Stomach (tissue), 9 donors: ENCODE results near the gene NCKAP5. TPM values are rescaled to one million over a fixed set of nuclear protein-coding genes. Genes with fewer than 3 reads are reported as not detected.

Experiments used
- DNase-seq, 2 donors: peaks; one replicate each; pipeline versions ENCODE4 v3.0.0 to v3.0.0-alpha.2; 2013 to 2019
- H3K27ac ChIP-seq, 5 donors: fragments of 200-600 bp in 4 of 5; sonication (generic) in 4 of 5; one replicate each; pipeline ENCODE4 v1.5.1; 2013 to 2019; ENCODE audit warnings: mild to moderate bottlenecking in 1 of 5, moderate library complexity in 1 of 5
- H3K27me3 ChIP-seq, 3 donors: fragments of 200-600 bp; sonication (generic); one replicate each; pipeline ENCODE4 v1.5.1; 2017 to 2019; ENCODE audit warnings: mixed run types in 1 of 3
- H3K36me3 ChIP-seq, 4 donors: fragments of 200-600 bp; sonication (generic); 1 replicate in 3 of 4; 2 replicates in 1 of 4; pipeline ENCODE4 v1.5.1; 2016 to 2019
- H3K4me1 ChIP-seq, 4 donors: fragments of 200-600 bp; sonication (generic); one replicate each; pipeline ENCODE4 v1.5.1; 2016 to 2019
- H3K4me3 ChIP-seq, 4 donors: fragments of 200-600 bp; sonication (generic) in 3 of 4; one replicate each; pipeline ENCODE4 v1.5.1; 2016 to 2019; ENCODE audit warnings: mild to moderate bottlenecking in 1 of 4
- H3K9me3 ChIP-seq, 4 donors: fragments of 200-600 bp; sonication (generic); one replicate each; pipeline ENCODE4 v1.5.1; 2016 to 2019
- CTCF ChIP-seq, 7 experiments: fragments of 450-650 bp in 4 of 7; fragments of 200-600 bp in 3 of 7; sonication (generic) in 3 of 7; IDR thresholded peaks; one replicate each; pipeline ENCODE4 v1.5.1; 2016 to 2019; ENCODE audit warnings: antibody characterized with exemption in 7 of 7, control low read depth in 2 of 7, mild to moderate bottlenecking in 1 of 7
- EP300 ChIP-seq: sonication (generic); formaldehyde crosslinking; IDR thresholded peaks from one replicate; pipeline ENCODE4 v1.6.1; 2017; ENCODE audit warnings: antibody characterized with exemption
- POLR2A ChIP-seq, 4 donors: fragments of 450-650 bp; IDR thresholded peaks; one replicate each; pipeline ENCODE4 v1.6.1; 2016; ENCODE audit warnings: antibody characterized with exemption in 4 of 4, control low read depth in 2 of 4, mild to moderate bottlenecking in 1 of 4, moderate library complexity in 1 of 4
- POLR2AphosphoS5 ChIP-seq, 3 donors: sonication (generic); formaldehyde crosslinking; IDR thresholded peaks; one replicate each; pipeline ENCODE4 v1.6.1; 2016; ENCODE audit warnings: antibody characterized with exemption in 3 of 3
- WGBS, 5 donors: extraction: QIAGEN DNeasy Blood & Tissue Kit in 3 of 5; methylation state at CpG; one replicate each; pipeline versions ENCODE4 v1.1.5 to v1.1.7; 2013 to 2018; 5-methylcytosine and 5-hydroxymethylcytosine counted together
- intact Hi-C: fragments of 100-400 bp; cut with DNase I; formaldehyde crosslinking; loops from one replicate; pipeline ENCODE4 v1.15.1; 2023; ENCODE audit warnings: low total_unique reads
- polyA plus RNA-seq, 3 donors: library from polyadenylated mRNA; stranded (reverse); fragments of 200-250 nt; gene quantifications; one replicate each; pipeline ENCODE4 v1.2.3, GENCODE V29; 2013
- total RNA-seq, 5 donors: library from RNA; depleted of rRNA; stranded (reverse); fragments of >200 nt; gene quantifications; one replicate each; pipeline versions ENCODE4 v1.1.0 to v1.2.3, GENCODE V29; 2014 to 2016
- donor health status: healthy with polysubstance abuse.
- donor health status: Bipolar disorder and iron deficiency.
- donor health status: healthy.

Gene NCKAP5
- total and polyA plus RNA-seq, 8 donors, result 0.58 to 8.0 (median 1.6) TPM; not detected in 1

DNA sequence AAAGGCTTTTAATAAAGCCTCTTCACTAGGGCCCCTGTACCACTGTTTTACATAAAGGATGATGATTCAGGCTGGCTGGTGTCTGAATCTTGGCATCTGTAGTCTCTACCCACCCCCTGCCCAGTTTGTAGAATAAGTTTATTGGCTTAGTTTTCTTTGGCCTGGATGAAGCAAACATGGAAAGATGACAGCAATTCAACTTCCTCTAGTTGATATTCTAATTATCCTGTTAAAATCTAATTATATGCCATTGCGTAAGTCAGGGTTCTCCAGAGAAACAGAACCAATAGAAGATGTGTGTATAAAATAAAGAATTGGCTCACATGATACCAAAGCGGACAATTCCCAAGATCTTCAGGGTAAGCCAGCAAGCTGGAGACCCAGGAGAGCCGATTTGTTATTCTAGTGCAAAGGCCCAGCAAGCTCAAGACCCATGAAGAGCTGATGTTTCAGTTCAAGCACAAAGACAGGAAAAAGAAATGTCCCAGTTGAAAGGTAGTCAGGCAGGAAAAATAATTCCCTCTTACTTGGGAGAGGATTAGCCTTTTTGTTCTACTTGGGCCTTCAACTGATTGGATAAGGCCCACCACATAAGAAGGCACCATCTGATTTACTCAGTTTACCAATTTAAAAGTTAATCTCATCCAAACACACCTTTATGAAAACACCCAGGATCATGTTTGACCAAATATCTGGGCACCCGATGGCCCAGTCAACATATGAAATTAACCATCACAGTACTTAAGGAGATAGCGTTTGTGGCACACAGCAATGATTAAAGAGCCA, 815.6 kb downstream of the NCKAP5 start:
- no peak for DNase-seq
- intact Hi-C loops, result no loop called here
- Histone ChIP-seq H3K4me3 (no peak overlapping the region), H3K36me3 (no peaks in the 10 kb centered on the region), H3K27ac (no peak overlapping the region), H3K4me1 (no peaks in the 10 kb centered on the region), H3K27me3 (no peaks in the 10 kb centered on the region), H3K9me3 (no peaks in the 10 kb centered on the region)
- WGBS, 5 donors, result 79 to 94% (median 94%) methylated on average over 5 of the region's 5 CpGs
- TF ChIP-seq POLR2A (IDR thresholded peaks at IDR 0.05) (no peak), POLR2AphosphoS5 (IDR thresholded peaks at IDR 0.05) (no peak), EP300 (no peak), CTCF (IDR thresholded peaks at IDR 0.05) (no peak)

- no peaks in the 10 kb centered on the region for H3K36me3 ChIP-seq
- H3K27me3 ChIP-seq, result no peaks in the 10 kb centered on the region
- no peaks in the 10 kb centered on the region for H3K9me3 ChIP-seq
- no peaks in the 10 kb centered on the region for H3K4me1 ChIP-seq
- DNase-seq, result no peak
- no peak overlapping the region for H3K4me3 ChIP-seq
- intact Hi-C loops, result no loop called here
- H3K27ac ChIP-seq, result no peak overlapping the region
- TF ChIP-seq CTCF (IDR thresholded peaks at IDR 0.05), result no peak
- TF ChIP-seq EP300, result no peak
- TF ChIP-seq POLR2AphosphoS5 (IDR thresholded peaks at IDR 0.05), result no peak
- TF ChIP-seq POLR2A (IDR thresholded peaks at IDR 0.05), result no peak
Observed at GRCh38 chr2:132751836-132752235, 816.4 kb downstream of the NCKAP5 start.

GRCh38 chr2:132750606-132751005, 817.7 kb downstream of the NCKAP5 start:
- no peak for DNase-seq
- TF ChIP-seq EP300 (no peak), POLR2A (IDR thresholded peaks at IDR 0.05) (no peak), POLR2AphosphoS5 (IDR thresholded peaks at IDR 0.05) (no peak), CTCF (IDR thresholded peaks at IDR 0.05) (no peak)
- no peak overlapping the region for H3K27ac ChIP-seq
- H3K4me1 ChIP-seq, result no peaks in the 10 kb centered on the region
- H3K36me3 ChIP-seq, result no peaks in the 10 kb centered on the region
- intact Hi-C loops, result no loop called here
- H3K4me3 ChIP-seq, result no peak overlapping the region
- no peaks in the 10 kb centered on the region for H3K27me3 ChIP-seq
- no peaks in the 10 kb centered on the region for H3K9me3 ChIP-seq

- 56 to 69% (median 64%) methylated on average over 2 of the region's 2 CpGs for WGBS, 5 donors
- Histone ChIP-seq H3K27ac (no peak overlapping the region), H3K4me3 (no peak overlapping the region), H3K9me3 (no peaks in the 10 kb centered on the region), H3K27me3 (no peaks in the 10 kb centered on the region), H3K4me1 (no peaks in the 10 kb centered on the region), H3K36me3 (no peaks in the 10 kb centered on the region)
- TF ChIP-seq EP300 (no peak), CTCF (IDR thresholded peaks at IDR 0.05) (no peak), POLR2A (IDR thresholded peaks at IDR 0.05) (no peak), POLR2AphosphoS5 (IDR thresholded peaks at IDR 0.05) (no peak)
- intact Hi-C loops, result no loop called here
- DNase-seq, result no peak
Observed at GRCh38 chr2:132747046-132747445, 821.2 kb downstream of the NCKAP5 start.
